T-helper 2 cell (primary cell): Measurements from ENCODE around the gene ARL6IP5.

Source experiments
- DNase-seq, 5 experiments: peaks; one replicate each; pipeline versions ENCODE4 v3.0.0 to v3.0.0-alpha.2; 2012 to 2022
- total RNA-seq, 2 donors: gene quantifications; one replicate each; lab custom pipeline; 2026; lab: John Stamatoyannopoulos, UW

ARL6IP5 gene, protein sequence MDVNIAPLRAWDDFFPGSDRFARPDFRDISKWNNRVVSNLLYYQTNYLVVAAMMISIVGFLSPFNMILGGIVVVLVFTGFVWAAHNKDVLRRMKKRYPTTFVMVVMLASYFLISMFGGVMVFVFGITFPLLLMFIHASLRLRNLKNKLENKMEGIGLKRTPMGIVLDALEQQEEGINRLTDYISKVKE
- 136 to 173 reads per million in 2 donors for total RNA-seq

- DNase-seq, result peak; percentile 77 to 98 (median 86)
These were observed at the start of gene ARL6IP5 for GRCh38 chr3:69084326-69085167. ARL6IP5 (plus strand) TSS chr3:69084937; CDS start chr3:69085048, 111 bp downstream.

- no peak for DNase-seq
These were observed 40.1 kb upstream of the ARL6IP5 start for GRCh38 chr3:69044608-69045007.

DNA sequence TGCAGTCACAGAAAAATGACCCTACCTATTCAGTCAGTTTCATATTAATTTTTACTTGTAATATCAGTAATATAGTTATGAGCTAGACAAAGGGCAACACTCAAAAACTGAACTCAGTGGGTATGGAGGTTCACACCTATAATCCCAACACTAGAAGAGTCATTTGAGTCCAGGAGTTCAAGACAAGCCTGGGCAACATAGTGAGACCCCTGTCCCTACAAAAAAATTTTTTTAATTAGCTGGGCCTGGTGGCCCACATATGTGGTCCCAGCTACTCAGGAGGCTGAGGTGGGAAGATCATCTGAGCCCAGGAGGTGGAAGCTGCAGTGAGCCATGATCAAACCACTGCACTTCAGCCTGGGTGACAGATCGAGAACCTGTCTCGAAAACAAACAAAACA lies 35.7 kb upstream of the ARL6IP5 start:
- DNase-seq, result no peak

- DNase-seq, result peak; percentile 93 to 99 (median 96)
These were observed 32.8 kb upstream of the ARL6IP5 start, which contains the start of gene TMF1 for GRCh38 chr3:69051756-69052471. TMF1 (minus strand) TSS chr3:69052333; CDS start chr3:69052086, 247 bp downstream.

DNA sequence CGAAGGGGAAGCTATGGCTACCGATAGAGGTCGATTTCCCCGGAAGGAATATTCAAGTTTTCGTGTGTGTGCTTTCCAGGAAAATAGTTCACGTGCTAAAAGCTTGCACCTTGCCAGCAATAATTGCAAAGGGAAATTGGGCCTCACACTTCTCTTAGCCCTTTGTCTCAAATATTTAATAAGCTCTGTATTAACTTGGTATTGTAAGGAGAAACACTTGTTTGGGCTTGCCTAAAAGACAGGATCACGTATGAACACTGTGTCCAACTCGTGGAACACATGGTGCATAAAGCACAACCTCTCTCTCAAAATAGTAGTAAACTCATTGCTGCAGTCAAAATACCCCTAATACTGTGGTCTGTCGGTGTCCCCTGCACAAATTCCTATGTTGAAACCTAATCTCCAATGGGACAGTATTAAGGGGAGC lies 32.3 kb upstream of the ARL6IP5 start:
- DNase-seq, result no peak

- peak in 1 of 5 experiments; percentile 88 for DNase-seq
These were observed 26.4 kb upstream of the ARL6IP5 start for GRCh38 chr3:69058180-69058946.

DNA sequence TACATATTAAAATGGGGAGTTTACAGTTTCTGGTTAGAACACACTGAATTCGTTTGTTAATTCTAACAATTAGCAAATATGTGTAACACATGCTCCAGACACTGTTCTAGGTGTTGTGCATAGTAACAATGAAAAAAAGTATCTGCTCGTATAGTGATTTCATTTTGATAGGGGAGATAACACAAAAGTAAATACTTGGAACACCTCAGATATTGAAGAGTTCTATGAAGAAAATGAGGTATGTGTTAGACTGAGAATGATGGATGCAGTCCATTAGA lies 25.9 kb upstream of the ARL6IP5 start:
- DNase-seq, result no peak

GRCh38 chr3:69059688-69060087 lies 25.0 kb upstream of the ARL6IP5 start:
- DNase-seq, result no peak

- DNase-seq, result peak in 1 of 5 experiments; percentile 70
These were observed 21.1 kb upstream of the ARL6IP5 start for GRCh38 chr3:69063636-69064035.

DNA sequence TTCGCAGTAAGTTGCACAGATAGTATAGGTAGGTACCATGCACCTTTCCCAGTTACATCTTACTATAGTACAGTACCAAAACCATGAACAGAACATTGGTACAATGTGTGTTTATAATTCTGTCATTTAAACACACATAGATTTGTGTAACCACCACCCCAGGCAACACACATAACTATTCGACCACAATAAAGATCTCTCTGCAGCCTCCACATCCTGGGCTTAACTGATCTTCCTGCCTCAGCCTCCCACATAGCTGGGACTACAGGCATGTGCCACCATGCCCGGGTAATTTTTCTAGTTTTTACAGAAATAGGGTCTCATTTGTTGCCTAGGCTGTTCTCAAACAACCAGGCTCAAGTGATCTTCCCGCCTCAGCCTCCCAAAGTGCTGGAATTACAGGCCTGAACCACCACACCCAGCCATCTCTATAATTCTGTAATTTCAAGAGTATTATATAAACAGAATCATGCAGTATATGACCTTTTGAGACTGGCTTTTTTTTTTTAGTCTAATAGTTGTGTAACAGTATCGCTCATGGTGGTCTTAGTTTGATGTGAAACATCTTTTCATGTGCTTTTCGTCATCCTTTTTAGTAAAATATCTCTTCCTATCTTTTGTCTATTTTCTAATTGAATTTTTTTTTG lies 19.3 kb upstream of the ARL6IP5 start:
- peak in 2 of 5 experiments; percentile 18 to 80 for DNase-seq

GRCh38 chr3:69066121-69066520 lies 18.6 kb upstream of the ARL6IP5 start:
- DNase-seq, result no peak

DNA sequence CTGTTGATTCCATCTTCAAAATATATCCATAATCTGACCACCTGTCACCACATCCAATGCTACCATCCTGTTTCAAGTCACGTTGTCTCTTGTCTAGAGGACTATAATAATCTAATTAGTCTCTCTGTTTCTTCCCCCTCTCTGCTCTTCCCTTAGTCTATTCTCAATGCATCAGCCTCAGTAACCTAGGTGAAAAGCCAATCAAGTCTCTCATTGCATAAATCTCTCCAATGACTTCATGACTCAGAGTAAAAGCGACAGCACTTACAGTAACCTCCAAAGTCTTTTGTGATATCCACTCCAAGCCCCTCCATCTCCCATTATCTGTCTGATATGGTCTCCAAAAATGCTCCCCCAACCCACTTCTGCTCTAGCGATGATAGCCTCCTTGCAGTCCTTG lies 11.8 kb upstream of the ARL6IP5 start:
- no peak for DNase-seq

- no peak for DNase-seq
These were observed 5.2 kb upstream of the ARL6IP5 start for GRCh38 chr3:69079269-69080159.

DNA sequence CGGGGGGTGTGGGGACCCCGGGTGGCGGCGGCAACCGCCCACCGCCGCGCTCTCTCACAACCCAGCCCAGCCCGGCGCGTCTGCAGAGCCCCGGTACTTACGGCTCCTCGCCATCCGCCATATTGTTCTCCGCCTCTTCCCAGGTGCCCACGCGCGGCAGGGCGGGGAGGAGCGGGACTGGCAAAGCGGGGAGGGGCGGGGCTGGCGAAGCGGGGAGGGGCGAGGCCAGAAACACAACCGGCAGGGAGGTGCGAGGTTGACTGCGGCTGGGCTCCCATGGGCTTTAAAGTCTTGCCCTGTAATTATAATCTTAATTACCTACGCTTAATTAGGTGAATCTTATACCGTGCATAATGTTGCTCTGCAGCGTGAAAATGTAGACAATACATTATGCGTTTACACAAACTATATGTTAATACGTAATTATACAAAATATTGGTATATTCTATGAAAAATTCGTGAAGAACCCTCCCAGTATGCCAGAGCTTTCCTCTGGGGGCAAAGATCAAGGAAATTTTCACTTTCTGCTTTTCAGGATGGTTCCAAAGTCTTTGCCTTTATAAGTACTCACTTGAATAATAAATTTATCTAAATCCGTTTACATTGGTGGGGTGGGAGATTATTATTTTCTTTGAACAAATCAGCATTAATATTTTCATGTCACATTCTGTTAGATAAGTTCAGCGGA lies 4.4 kb upstream of the ARL6IP5 start, which contains the start of gene UBA3:
Gene UBA3 (minus strand): TSS at position 133 of the 688 bp plus-strand sequence. CDS start 12 bp downstream, at position 121.
- DNase-seq, result peak; percentile 79 to 95 (median 89)

- peak in 1 of 5 experiments; percentile 72 for DNase-seq
These were observed 3.0 kb upstream of the ARL6IP5 start for GRCh38 chr3:69081583-69082262.

DNA sequence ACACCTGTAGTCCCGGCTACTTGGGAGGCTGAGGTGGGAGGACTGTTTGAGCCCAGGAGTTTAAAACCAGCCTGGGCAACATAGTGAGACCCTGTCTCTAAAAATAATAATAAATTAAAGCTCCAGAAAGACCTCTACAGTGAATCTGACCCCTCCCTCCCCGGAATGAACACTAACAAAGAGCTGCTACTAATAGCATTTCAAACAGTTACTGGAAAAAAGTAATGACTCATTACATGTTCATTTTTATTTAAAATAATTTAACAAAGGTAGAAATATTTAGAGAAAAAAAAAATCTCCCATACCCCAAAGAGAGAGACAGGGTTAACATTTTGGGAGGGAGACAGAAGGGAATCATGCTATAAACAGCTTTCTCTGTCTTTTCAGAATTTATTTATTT lies 2.4 kb upstream of the ARL6IP5 start:
- DNase-seq, result no peak

GRCh38 chr3:69082805-69083204 lies 1.9 kb upstream of the ARL6IP5 start:
- DNase-seq, result peak in 4 of 5 experiments; percentile 51 to 77 (median 62)

DNA sequence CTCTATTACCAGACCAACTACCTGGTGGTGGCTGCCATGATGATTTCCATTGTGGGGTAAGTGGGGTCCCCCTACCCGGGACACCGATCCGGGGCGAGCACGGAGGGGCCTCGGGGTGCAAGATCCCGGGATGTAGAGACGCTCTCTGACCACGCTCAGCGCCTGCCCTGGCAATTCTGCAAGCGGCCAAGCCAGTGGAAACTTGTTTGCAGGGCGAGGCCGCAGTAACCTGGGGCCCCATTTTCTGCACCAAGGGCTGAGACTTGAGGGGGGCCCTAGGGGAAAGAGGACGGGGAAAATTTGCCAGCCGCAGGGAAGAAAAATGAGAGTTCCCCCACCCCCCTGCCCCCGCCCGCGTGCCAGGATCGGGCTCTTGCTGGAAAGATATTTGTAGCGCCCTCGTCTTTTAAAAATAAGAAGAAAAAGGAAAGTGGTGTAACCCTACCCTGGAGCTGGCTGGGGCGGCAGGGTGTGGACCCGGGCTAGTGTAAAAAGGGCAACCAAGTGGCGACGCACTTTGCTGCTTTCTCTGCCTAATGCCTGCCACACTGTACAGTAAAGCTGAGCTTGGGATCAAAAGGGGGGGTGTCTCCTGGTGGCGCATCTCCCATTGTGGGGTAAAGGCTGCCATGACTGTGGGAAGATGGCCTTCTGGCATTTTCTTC lies 563 bp downstream of the ARL6IP5 start:
- no peak for DNase-seq
